PC-3 (cell line): Measurements from ENCODE around the gene ZEB2.

Experiments used
- CTCF ChIP-seq: fragments of 300-600 bp; sonication (generic); conservative IDR thresholded peaks from 2 replicates; pipeline ENCODE4 v1.5.1; 2017; ENCODE audit warnings: antibody characterized with exemption, low read depth, mild to moderate bottlenecking, low read length
- EZH2 ChIP-seq: fragments of 300-600 bp; sonication (generic); IDR thresholded peaks from one replicate; pipeline ENCODE4 v1.6.1; 2017; ENCODE audit warnings: antibody characterized with exemption, mild to moderate bottlenecking, low read length; ENCODE audit not compliant: unreplicated experiment
- EZH2phosphoT487 ChIP-seq: fragments of 300-600 bp; sonication (generic); IDR thresholded peaks from 2 replicates; pipeline ENCODE4 v1.6.1; 2018; ENCODE audit warnings: mild to moderate bottlenecking, antibody characterized with exemption, low read length, borderline replicate concordance

- TF ChIP-seq CTCF (no peak), EZH2phosphoT487 (no peak), EZH2 (no peak)
These were observed 143.5 kb downstream of the ZEB2 start for GRCh38 chr2:144376460-144376859.
